PC-3 (cell line): ENCODE data around the gene NREP. TPM values are rescaled to one million over a fixed set of nuclear protein-coding genes. Genes with fewer than 3 reads are reported as not detected.
A peak's percentile ranks its signal among the peaks of the same experiment; 100 is the strongest.

Source experiments
- ATAC-seq: fragments of 200-7000 bp; cut with Tn5 transposase; 2 replicates; pipeline ENCODE4 v1.9.1; 2020; ENCODE audit warnings: mild to moderate bottlenecking, moderate library complexity
- BruUV-seq: library from RNA; stranded (reverse); fragments of 400-500 nt; replicated peaks from 2 replicates; lab custom pipeline; 2021; lab: Mats Ljungman, UMichigan
- CTCF ChIA-PET: fragments of 300-600 bp; sonication (Branson Sonifier 250); formaldehyde crosslinking; loops from one replicate; lab custom pipeline; 2022; ENCODE audit warnings: antibody characterized with exemption; lab: Charles Lee
- POLR2A ChIA-PET: fragments of 300-600 bp; sonication (Branson Sonifier 250); formaldehyde crosslinking; loops from one replicate; lab custom pipeline; 2022; ENCODE audit warnings: antibody characterized with exemption; ENCODE audit not compliant: unreplicated experiment; lab: Charles Lee
- DNase-seq: peaks from one replicate; pipeline ENCODE4 v3.0.0-alpha.2; 2015
- H2AFZ ChIP-seq: fragments of 300-600 bp; sonication (generic); 2 replicates; pipeline ENCODE4 v1.6.0; 2016; ENCODE audit warnings: antibody characterized with exemption, low read length
- H3F3A ChIP-seq: fragments of 300-600 bp; sonication (generic); one replicate; pipeline ENCODE4 v1.6.0; 2017; ENCODE audit warnings: antibody characterized with exemption, low read length, control low read depth, mild to moderate bottlenecking; ENCODE audit not compliant: unreplicated experiment
- H3K27ac ChIP-seq: fragments of 300-600 bp; sonication (generic); 2 replicates; pipeline ENCODE4 v1.5.1; 2016; ENCODE audit warnings: mild to moderate bottlenecking, low read length
- H3K27me3 ChIP-seq: fragments of 300-600 bp; sonication (generic); 2 replicates; pipeline ENCODE4 v1.6.1; 2016; ENCODE audit warnings: low read length, mixed read lengths
- H3K36me3 ChIP-seq: fragments of 300-600 bp; sonication (generic); 2 replicates; pipeline ENCODE4 v1.6.1; 2016; ENCODE audit warnings: low read depth, mixed run types, low read length, mixed read lengths
- H3K4me1 ChIP-seq: fragments of 300-600 bp; sonication (generic); 2 replicates; pipeline ENCODE4 v1.5.1; 2016; ENCODE audit warnings: low read length; ENCODE audit not compliant: insufficient read depth
- H3K4me2 ChIP-seq: fragments of 300-600 bp; sonication (generic); 2 replicates; pipeline ENCODE4 v1.6.0; 2016; ENCODE audit warnings: low read length
- H3K4me3 ChIP-seq: fragments of 300-600 bp; sonication (generic); 2 replicates; pipeline ENCODE4 v1.5.1; 2016; ENCODE audit warnings: mild to moderate bottlenecking, low read length, mixed read lengths
- H3K79me2 ChIP-seq: fragments of 300-600 bp; sonication (generic); 2 replicates; pipeline ENCODE4 v1.6.1; 2017; ENCODE audit warnings: low read length, mixed read lengths
- H3K9ac ChIP-seq: fragments of 300-600 bp; sonication (generic); 2 replicates; pipeline ENCODE4 v1.6.0; 2016; ENCODE audit warnings: mild to moderate bottlenecking, low read length
- H3K9me2 ChIP-seq: fragments of 300-600 bp; sonication (generic); replicated peaks from 2 replicates; pipeline ENCODE4 v1.6.1; 2016; ENCODE audit warnings: mixed run types, low read length, mixed read lengths
- H3K9me3 ChIP-seq: fragments of 300-600 bp; sonication (generic); 2 replicates; pipeline ENCODE4 v1.6.1; 2016; ENCODE audit warnings: low read length, mixed read lengths
- H4K20me1 ChIP-seq: fragments of 300-600 bp; sonication (generic); 2 replicates; pipeline ENCODE4 v1.6.1; 2016; ENCODE audit warnings: low read length, mixed read lengths
- CTCF ChIP-seq: fragments of 300-600 bp; sonication (generic); conservative IDR thresholded peaks from 2 replicates; pipeline ENCODE4 v1.5.1; 2017; ENCODE audit warnings: antibody characterized with exemption, low read depth, mild to moderate bottlenecking, low read length
- EZH2 ChIP-seq: fragments of 300-600 bp; sonication (generic); IDR thresholded peaks from one replicate; pipeline ENCODE4 v1.6.1; 2017; ENCODE audit warnings: antibody characterized with exemption, mild to moderate bottlenecking, low read length; ENCODE audit not compliant: unreplicated experiment
- EZH2phosphoT487 ChIP-seq: fragments of 300-600 bp; sonication (generic); IDR thresholded peaks from 2 replicates; pipeline ENCODE4 v1.6.1; 2018; ENCODE audit warnings: mild to moderate bottlenecking, antibody characterized with exemption, low read length, borderline replicate concordance
- intact Hi-C: fragments of 100-400 bp; cut with micrococcal nuclease; formaldehyde crosslinking; loops from 2 replicates; pipeline ENCODE4 v1.9.0; 2023
- total RNA-seq: library from RNA; depleted of rRNA; stranded (reverse); fragments of >200 nt; gene quantifications from 2 replicates; pipeline ENCODE4 v1.2.3, GENCODE V29; 2014

The NREP gene
- total RNA-seq, 1 experiment from 2014 or later, result 22.6 TPM

DNA sequence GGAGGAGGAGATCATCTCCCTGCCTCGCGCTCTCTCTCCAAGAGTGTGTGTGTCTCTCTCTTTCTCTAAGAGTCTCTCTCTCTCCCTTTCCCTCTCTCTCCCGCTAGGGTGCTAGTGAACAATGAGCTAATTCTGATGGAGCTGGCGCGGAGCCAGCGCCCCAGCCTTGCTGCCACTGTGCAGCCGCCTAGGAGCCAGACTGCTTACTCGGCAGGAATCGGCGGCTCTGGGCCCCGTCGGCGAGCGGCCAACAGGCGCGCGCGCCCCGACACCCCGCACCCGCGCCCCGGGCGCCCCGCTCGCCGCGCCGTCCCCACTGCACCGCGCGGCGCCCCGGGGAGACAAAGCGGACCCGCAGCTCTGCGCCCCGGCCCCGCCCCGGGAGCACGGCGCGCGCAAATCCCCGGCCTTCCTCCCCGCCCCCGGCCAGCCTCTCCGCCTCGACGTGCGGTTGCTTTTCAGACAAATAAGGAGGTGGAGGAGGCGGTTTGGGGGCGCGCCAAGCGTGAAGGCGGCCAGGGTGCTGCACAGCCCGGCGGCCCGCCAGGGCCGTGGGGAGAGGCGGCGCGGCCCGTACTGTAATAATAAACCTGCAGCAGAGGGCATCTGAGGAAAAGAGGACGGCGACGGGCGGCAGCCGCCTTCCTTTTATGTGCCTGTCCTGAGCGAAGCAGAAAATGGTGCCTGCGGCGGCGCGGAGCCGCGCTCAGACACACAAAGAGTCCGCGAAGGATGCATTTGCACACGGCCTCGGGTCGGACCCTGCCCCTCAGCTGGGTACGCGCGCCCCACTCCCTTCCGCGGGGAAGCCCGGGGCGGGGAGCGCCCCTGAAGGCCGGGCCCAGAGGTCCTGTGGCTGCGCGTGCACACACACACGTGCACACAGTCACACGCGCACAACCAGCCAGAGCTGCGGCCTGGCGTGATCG lies 625 bp upstream of the NREP start:
- Histone ChIP-seq H2AFZ (peak overlapping the region; percentile 93), H3K9ac (peak overlapping the region; percentile 79), H3K4me3 (peak overlapping the region; percentile 91), H3K9me2 (no peaks in the 10 kb centered on the region), H3K9me3 (no peaks in the 10 kb centered on the region), H3K79me2 (peaks cover 31% of the 10 kb centered on the region), H3K27me3 (no peaks in the 10 kb centered on the region), H4K20me1 (no peaks in the 10 kb centered on the region), H3K4me1 (peaks cover 34% of the 10 kb centered on the region), H3K27ac (peak overlapping the region; percentile 76), H3K4me2 (peak overlapping the region; percentile 87), H3F3A (no peaks in the 10 kb centered on the region), H3K36me3 (no peaks in the 10 kb centered on the region)
- DNase-seq (peak; percentile 90), ATAC-seq (peak; percentile 71)
- intact Hi-C loops, result loop anchor here (1.0 to 10.0 kb wide), 9 partner anchors 9 to 405 kb away; partner anchors contain the start of gene STARD4
- TF ChIP-seq EZH2phosphoT487, result peak; percentile 92
- TF ChIP-seq EZH2, result no peak
- peak; percentile 41 for TF ChIP-seq CTCF
- no TSS peak for BruUV-seq
- POLR2A ChIA-PET, result interaction anchor here (0.7 to 1.8 kb wide), 4 partner anchors 10 to 469 kb away, joined by 3 to 6 read pairs (median 4); no protein-coding TSS in a partner anchor
- CTCF ChIA-PET, result interaction anchor here (0.6 to 1.6 kb wide), 7 partner anchors 58 to 403 kb away, joined by 3 to 6 read pairs (median 4); no protein-coding TSS in a partner anchor

GRCh38 chr5:111755942-111756381 lies 1.0 kb downstream of the NREP start:
- peaks cover 34% of the 10 kb centered on the region for H3K4me1 ChIP-seq
- POLR2A ChIA-PET, result no interaction called here
- H3K9ac ChIP-seq, result peak overlapping the region; percentile 68; the same call in 1 of the 2 replicates
- no peaks in the 10 kb centered on the region for H3K27me3 ChIP-seq
- intact Hi-C loops, result loop anchor here (1.0 to 10.0 kb wide), 4 partner anchors 25 to 406 kb away; partner anchors contain the start of gene STARD4
- no peaks in the 10 kb centered on the region for H3F3A ChIP-seq
- H3K27ac ChIP-seq, result no peak overlapping the region
- peaks cover 37% of the 10 kb centered on the region for H3K79me2 ChIP-seq
- H3K9me3 ChIP-seq, result no peaks in the 10 kb centered on the region
- no peaks in the 10 kb centered on the region for H3K9me2 ChIP-seq
- ATAC-seq (no peak), DNase-seq (peak; percentile 12)
- H3K36me3 ChIP-seq, result no peaks in the 10 kb centered on the region
- CTCF ChIA-PET, result no interaction called here
- H3K4me3 ChIP-seq, result peak overlapping the region; percentile 91
- H3K4me2 ChIP-seq, result peak overlapping the region; percentile 92
- no peaks in the 10 kb centered on the region for H4K20me1 ChIP-seq
- 0 out of 2 replicates have a peak overlapping the region, but pooled peaks have one; percentile 29 for H2AFZ ChIP-seq
- no TSS peak for BruUV-seq
- no peak for TF ChIP-seq EZH2phosphoT487
- TF ChIP-seq EZH2, result no peak
- no peak for TF ChIP-seq CTCF
